GM23338 (cell line): ENCODE results near the gene BRSK1. TPM values are rescaled to one million over a fixed set of nuclear protein-coding genes. Genes with fewer than 3 reads are reported as not detected.

ENCODE experiments used
- ATAC-seq: fragments of 200-7000 bp; cut with Tn5 transposase; 3 replicates; pipeline ENCODE4 v1.9.1; 2020
- DNase-seq: peaks from one replicate; pipeline ENCODE4 v3.0.0-alpha.2; 2015; ENCODE audit warnings: low spot score
- H2AFZ ChIP-seq: fragments of 200-600 bp; sonication (generic); 2 replicates; pipeline ENCODE4 v1.8.0; 2016; ENCODE audit warnings: antibody characterized with exemption, mild to moderate bottlenecking, moderate library complexity
- H3F3A ChIP-seq: fragments of 200-600 bp; sonication (generic); replicated peaks from 2 replicates; pipeline ENCODE4 v1.8.0; 2017; ENCODE audit warnings: antibody characterized with exemption, mixed run types, low read depth
- H3K27ac ChIP-seq: fragments of 200-600 bp; sonication (generic); 2 replicates; pipeline ENCODE4 v1.6.1; 2016; ENCODE audit warnings: low read depth
- H3K27me3 ChIP-seq: fragments of 200-600 bp; sonication (generic); 2 replicates; pipeline ENCODE4 v1.8.0; 2016; ENCODE audit warnings: mild to moderate bottlenecking, mixed run types, moderate library complexity; ENCODE audit not compliant: insufficient read depth
- H3K36me3 ChIP-seq: fragments of 200-600 bp; sonication (generic); 2 replicates; pipeline ENCODE4 v1.8.0; 2016; ENCODE audit warnings: mild to moderate bottlenecking; ENCODE audit not compliant: insufficient read depth
- H3K4me1 ChIP-seq: fragments of 200-600 bp; sonication (generic); 2 replicates; pipeline ENCODE4 v1.8.0; 2016; ENCODE audit warnings: mild to moderate bottlenecking, moderate library complexity; ENCODE audit not compliant: insufficient read depth
- H3K4me2 ChIP-seq: fragments of 200-600 bp; sonication (generic); 2 replicates; pipeline ENCODE4 v1.7.1; 2017; ENCODE audit warnings: mixed run types
- H3K4me3 ChIP-seq: fragments of 200-600 bp; sonication (generic); 2 replicates; pipeline ENCODE4 v1.6.1; 2016; ENCODE audit warnings: mixed run types
- H3K79me2 ChIP-seq: fragments of 200-600 bp; sonication (generic); replicated peaks from 2 replicates; pipeline ENCODE4 v1.8.0; 2017; ENCODE audit warnings: mild to moderate bottlenecking; ENCODE audit not compliant: insufficient read depth
- H3K9me2 ChIP-seq: fragments of 200-600 bp; sonication (generic); 2 replicates; pipeline ENCODE4 v1.8.0; 2017; ENCODE audit not compliant: insufficient read depth
- H4K20me1 ChIP-seq: fragments of 200-600 bp; sonication (generic); replicated peaks from 2 replicates; pipeline ENCODE4 v1.8.0; 2017; ENCODE audit warnings: mild to moderate bottlenecking; ENCODE audit not compliant: insufficient read depth
- H3K27ac Mint-ChIP-seq: 2 replicates; pipeline ENCODE4 v1.8.0; 2020; ENCODE audit warnings: inconsistent platforms, mild to moderate bottlenecking, moderate library complexity, mixed read lengths
- H3K27me3 Mint-ChIP-seq: 3 replicates; pipeline ENCODE4 v1.8.0; 2022; ENCODE audit warnings: low read depth, mild to moderate bottlenecking, moderate library complexity, mixed read lengths, inconsistent platforms; ENCODE audit not compliant: insufficient read depth, poor library complexity
- H3K36me3 Mint-ChIP-seq: 3 replicates; pipeline ENCODE4 v1.8.0; 2021; ENCODE audit warnings: low read depth, mild to moderate bottlenecking, inconsistent platforms, moderate library complexity, mixed read lengths
- H3K4me1 Mint-ChIP-seq: 3 replicates; pipeline ENCODE4 v1.8.0; 2020; ENCODE audit warnings: mild to moderate bottlenecking, inconsistent platforms, mixed read lengths
- H3K4me3 Mint-ChIP-seq: 3 replicates; pipeline ENCODE4 v1.8.0; 2021; ENCODE audit warnings: moderate library complexity, mild to moderate bottlenecking, inconsistent platforms, mixed read lengths
- H3K9me3 Mint-ChIP-seq: 3 replicates; pipeline ENCODE4 v1.8.0; 2020; ENCODE audit warnings: moderate library complexity, mild to moderate bottlenecking, inconsistent platforms, mixed read lengths
- ETS1 ChIP-seq: IDR thresholded peaks from 2 replicates; pipeline ENCODE4 v1.6.1; 2016; ENCODE audit warnings: antibody characterized with exemption
- ZNF331 ChIP-seq: fragments of 250-450 bp; sonication (Bioruptor Pico); IDR thresholded peaks from 2 replicates; pipeline ENCODE4 v1.5.0; 2020; ENCODE audit warnings: low read depth, mild to moderate bottlenecking, moderate library complexity
- ZNF462 ChIP-seq: fragments of 250-450 bp; sonication (Bioruptor Pico); IDR thresholded peaks from 2 replicates; pipeline ENCODE4 v1.5.0; 2020; ENCODE audit warnings: mild to moderate bottlenecking, moderate library complexity
- polyA plus RNA-seq: library from polyadenylated mRNA; unstranded; fragments of >200 nt; fragmentation: Nextera tagmentation; extraction: Ambion mirVana; gene quantifications from 2 replicates; pipeline ENCODE4 v1.2.1, GENCODE V29; 2016
- total RNA-seq: library from RNA; depleted of rRNA; stranded (reverse); fragments of >200 nt; shearing (Covaris generic); gene quantifications from 2 replicates; pipeline ENCODE4 v1.2.3, GENCODE V29; 2014

Gene BRSK1
- total and polyA plus RNA-seq, 2 experiments from 2014 or later: 2.3 to 17.2 TPM

GRCh38 chr19:55289117-55289796, 5.5 kb downstream of the BRSK1 start:
- Histone ChIP-seq H3K27ac (no peak overlapping the region), H3F3A (0 out of 2 replicates have a peak, but pooled peaks cover 7% of the 10 kb centered on the region), H3K36me3 (peaks cover 27% of the 10 kb centered on the region), H3K4me1 (no peaks in the 10 kb centered on the region; the same call in 1 of the 2 replicates), H3K79me2 (0 out of 2 replicates have a peak, but pooled peaks cover 7% of the 10 kb centered on the region), H4K20me1 (0 out of 2 replicates have a peak, but pooled peaks cover 4% of the 10 kb centered on the region), H3K9me2 (no peaks in the 10 kb centered on the region), H3K4me2 (no peak overlapping the region), H3K4me3 (no peak overlapping the region), H3K27me3 (no peaks in the 10 kb centered on the region), H2AFZ (no peak overlapping the region)
- peaks cover 11% of the 10 kb centered on the region; the same call in 2 of the 3 replicates for H3K4me1 Mint-ChIP-seq
- H3K36me3 Mint-ChIP-seq: peaks cover 52% of the 10 kb centered on the region
- no peak for ATAC-seq
- TF ChIP-seq ZNF331 (CRISPR knock-in tag) (no peak), ZNF462 (CRISPR knock-in tag) (no peak), ETS1 (peak; percentile 44; the same call in 1 of the 2 replicates)
- no peaks in the 10 kb centered on the region for H3K9me3 Mint-ChIP-seq
- no peak overlapping the region for H3K4me3 Mint-ChIP-seq
- H3K27ac Mint-ChIP-seq: no peak overlapping the region
- peaks cover 9% of the 10 kb centered on the region for H3K27me3 Mint-ChIP-seq
- DNase-seq: no peak
